WERI-Rb-1 (cell line): ENCODE results near the gene DDT.
"Not testable (repeated sequence)": the region's sequence is repeated elsewhere in the genome, so short reads cannot be mapped to it uniquely, and the experiment has no call there.

ENCODE experiments used
- DNase-seq: peaks from one replicate; pipeline ENCODE4 v3.0.0-alpha.2; 2020
- H3K27ac ChIP-seq: fragments of 250-450 bp; sonication (Bioruptor Pico); 2 replicates; pipeline ENCODE4 v1.5.1; 2020; ENCODE audit warnings: mild to moderate bottlenecking, moderate library complexity
- H3K27me3 ChIP-seq: fragments of 250-450 bp; sonication (Bioruptor Pico); 2 replicates; pipeline ENCODE4 v1.5.1; 2021; ENCODE audit warnings: mild to moderate bottlenecking, low read depth, moderate library complexity; ENCODE audit not compliant: insufficient read depth, severe bottlenecking
- H3K36me3 ChIP-seq: fragments of 250-450 bp; sonication (Bioruptor Pico); 2 replicates; pipeline ENCODE4 v1.5.1; 2020; ENCODE audit warnings: mild to moderate bottlenecking, moderate library complexity
- H3K4me3 ChIP-seq: 2 replicates; pipeline ENCODE4 v1.5.1; 2011; ENCODE audit warnings: low read depth, mild to moderate bottlenecking, control low read depth, low read length
- H3K9me3 ChIP-seq: fragments of 250-450 bp; sonication (Bioruptor Pico); 2 replicates; pipeline ENCODE4 v1.5.1; 2021; ENCODE audit warnings: mild to moderate bottlenecking, moderate library complexity; ENCODE audit not compliant: severe bottlenecking
- TF ChIP-seq, protein P1 (sequence below): IDR thresholded peaks from 2 replicates; pipeline ENCODE4 v1.5.1; 2011; ENCODE audit warnings: low read depth, mild to moderate bottlenecking, control low read depth, inconsistent platforms, low read length

Gene DDT

DNA sequence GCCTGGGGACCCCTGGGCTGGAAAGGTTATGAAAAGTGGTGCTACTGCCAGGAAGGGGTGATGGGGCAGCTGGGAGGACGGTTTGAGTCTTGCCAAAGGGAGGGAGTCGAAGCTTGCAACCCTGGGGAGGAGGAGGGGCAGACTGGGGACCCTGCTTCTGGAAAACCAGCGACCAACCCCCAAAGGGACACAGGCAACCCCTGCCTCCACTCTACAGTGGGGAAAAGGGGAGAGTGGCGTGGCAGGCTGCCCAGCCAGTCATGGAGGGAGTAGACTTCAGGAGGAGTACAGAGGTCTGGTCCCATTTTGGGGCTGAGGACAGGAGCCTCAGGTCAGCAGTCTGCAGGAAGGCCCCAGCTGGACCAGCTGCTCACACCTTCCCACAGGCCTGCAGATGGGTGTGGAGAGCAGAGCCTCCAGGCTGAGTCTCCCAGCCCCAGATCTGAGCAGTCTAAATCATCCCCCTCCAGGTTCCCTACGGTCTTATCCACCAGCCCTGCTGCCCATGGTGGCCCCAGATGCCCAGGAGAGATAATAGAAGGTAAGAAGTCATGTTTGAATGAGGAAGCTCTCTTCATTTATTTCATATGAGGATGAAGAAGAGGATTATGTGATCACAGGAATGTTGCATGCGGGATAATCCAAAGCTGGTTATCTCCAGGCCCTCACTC, 3.3 kb downstream of the DDT start:
- Histone ChIP-seq H3K36me3 (peaks cover 19% of the 10 kb centered on the region), H3K4me3 (no peak overlapping the region), H3K27me3 (no peaks in the 10 kb centered on the region), H3K9me3 (no peaks in the 10 kb centered on the region), H3K27ac (no peak overlapping the region)
- no peak for DNase-seq
- TF ChIP-seq, protein P1, sequence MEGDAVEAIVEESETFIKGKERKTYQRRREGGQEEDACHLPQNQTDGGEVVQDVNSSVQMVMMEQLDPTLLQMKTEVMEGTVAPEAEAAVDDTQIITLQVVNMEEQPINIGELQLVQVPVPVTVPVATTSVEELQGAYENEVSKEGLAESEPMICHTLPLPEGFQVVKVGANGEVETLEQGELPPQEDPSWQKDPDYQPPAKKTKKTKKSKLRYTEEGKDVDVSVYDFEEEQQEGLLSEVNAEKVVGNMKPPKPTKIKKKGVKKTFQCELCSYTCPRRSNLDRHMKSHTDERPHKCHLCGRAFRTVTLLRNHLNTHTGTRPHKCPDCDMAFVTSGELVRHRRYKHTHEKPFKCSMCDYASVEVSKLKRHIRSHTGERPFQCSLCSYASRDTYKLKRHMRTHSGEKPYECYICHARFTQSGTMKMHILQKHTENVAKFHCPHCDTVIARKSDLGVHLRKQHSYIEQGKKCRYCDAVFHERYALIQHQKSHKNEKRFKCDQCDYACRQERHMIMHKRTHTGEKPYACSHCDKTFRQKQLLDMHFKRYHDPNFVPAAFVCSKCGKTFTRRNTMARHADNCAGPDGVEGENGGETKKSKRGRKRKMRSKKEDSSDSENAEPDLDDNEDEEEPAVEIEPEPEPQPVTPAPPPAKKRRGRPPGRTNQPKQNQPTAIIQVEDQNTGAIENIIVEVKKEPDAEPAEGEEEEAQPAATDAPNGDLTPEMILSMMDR = no peak

DNA sequence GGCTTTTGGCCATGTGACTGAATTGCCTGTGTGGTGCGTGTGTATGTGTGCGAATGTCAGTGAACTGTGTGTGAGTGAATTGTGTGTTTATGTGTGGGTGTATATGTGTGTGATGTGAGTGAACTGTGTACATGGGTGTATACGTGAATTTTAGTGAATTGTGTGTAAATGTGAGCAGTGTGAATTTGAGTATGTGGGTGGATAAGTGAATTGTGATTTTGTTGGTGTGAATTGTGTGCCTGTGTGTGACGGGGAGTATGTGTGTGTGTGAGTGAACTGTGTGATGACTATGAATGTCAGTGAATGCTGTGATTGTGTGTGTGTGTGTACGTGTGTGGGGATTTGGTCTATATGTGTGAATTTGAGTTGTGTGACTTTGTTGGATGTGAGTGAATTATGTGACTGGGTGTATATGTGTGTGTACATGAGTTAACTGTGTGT, 4.0 kb downstream of the DDT start:
- TF ChIP-seq, protein P1 = no peak
- H3K27me3 ChIP-seq = no peaks in the 10 kb centered on the region
- H3K4me3 ChIP-seq = no peak overlapping the region
- H3K27ac ChIP-seq = no peak overlapping the region
- no peaks in the 10 kb centered on the region for H3K9me3 ChIP-seq
- DNase-seq = no peak
- peaks cover 19% of the 10 kb centered on the region for H3K36me3 ChIP-seq

DNA sequence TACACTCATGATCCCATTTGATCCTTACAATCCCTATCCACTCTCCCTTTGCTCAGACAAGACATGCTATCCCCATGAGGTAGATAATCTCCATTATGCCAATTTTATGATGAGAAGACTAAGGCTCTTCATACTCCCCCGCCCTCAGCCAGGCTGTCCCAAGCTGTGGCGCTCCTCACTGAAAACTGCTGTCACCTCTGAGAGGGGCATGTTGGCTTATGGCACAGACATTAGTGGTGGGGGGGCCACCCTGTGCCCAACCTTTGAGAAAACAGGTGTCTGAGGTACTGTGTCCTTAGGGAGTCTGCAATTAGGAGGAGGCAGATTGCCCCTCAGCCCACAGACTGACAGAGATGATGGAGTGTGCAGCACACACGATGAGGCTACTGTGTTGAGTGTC, 5.2 kb downstream of the DDT start:
- DNase-seq = no peak
- no peak overlapping the region for H3K4me3 ChIP-seq
- H3K27me3 ChIP-seq = no peaks in the 10 kb centered on the region
- peaks cover 19% of the 10 kb centered on the region for H3K36me3 ChIP-seq
- TF ChIP-seq, protein P1 = no peak
- H3K9me3 ChIP-seq = no peaks in the 10 kb centered on the region
- H3K27ac ChIP-seq = no peak overlapping the region

DNA sequence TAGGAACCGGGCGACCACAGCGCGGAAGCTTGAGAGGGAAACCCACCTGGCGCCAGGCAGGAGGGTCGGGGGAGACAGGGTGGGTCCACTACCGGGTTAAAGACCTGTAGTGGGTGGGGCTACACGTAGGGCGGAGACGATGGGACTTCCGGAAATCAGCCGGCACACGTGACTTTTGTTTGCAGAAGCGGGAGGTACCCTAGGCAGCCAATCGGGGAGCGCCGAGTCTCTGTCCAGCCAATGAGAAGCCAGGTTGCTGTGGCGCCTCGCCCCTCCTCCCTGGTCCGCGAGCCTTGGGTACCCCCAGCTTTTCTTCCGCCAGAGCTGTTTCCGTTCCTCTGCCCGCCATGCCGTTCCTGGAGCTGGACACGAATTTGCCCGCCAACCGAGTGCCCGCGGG, 7.7 kb downstream of the DDT start, which contains the start of gene DDTL:
DDTL (plus strand) TSS at position 321 of the 400 bp plus-strand sequence; CDS start at position 348, 27 bp downstream.
- H3K27ac ChIP-seq, H3K4me3 ChIP-seq, DNase-seq, H3K9me3 ChIP-seq, H3K27me3 ChIP-seq: not testable (repeated sequence)
- H3K36me3 ChIP-seq = peaks cover 19% of the 10 kb centered on the region

DNA sequence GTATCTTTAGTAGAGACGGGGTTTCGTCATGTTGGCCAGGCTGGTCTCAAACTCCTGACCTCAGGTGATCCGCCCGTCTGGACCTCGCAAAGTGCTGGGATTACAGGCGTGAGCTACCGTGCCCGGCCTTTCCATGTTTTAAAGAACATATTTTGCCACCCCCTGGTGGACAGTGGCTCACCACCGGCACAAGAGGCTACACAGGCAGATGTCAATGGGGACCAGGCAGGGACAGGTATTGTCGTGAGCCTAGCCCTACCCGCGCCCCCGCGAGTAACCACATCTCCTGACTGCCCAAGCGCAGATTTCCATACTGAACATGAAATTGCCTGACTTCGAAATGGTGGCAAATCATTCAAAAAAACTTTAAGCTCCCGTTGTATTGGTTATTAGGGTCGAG, 8.1 kb downstream of the DDT start:
- not testable (repeated sequence) for H3K9me3 ChIP-seq, DNase-seq, H3K27ac ChIP-seq, H3K4me3 ChIP-seq, H3K27me3 ChIP-seq
- H3K36me3 ChIP-seq = peaks cover 17% of the 10 kb centered on the region

DNA sequence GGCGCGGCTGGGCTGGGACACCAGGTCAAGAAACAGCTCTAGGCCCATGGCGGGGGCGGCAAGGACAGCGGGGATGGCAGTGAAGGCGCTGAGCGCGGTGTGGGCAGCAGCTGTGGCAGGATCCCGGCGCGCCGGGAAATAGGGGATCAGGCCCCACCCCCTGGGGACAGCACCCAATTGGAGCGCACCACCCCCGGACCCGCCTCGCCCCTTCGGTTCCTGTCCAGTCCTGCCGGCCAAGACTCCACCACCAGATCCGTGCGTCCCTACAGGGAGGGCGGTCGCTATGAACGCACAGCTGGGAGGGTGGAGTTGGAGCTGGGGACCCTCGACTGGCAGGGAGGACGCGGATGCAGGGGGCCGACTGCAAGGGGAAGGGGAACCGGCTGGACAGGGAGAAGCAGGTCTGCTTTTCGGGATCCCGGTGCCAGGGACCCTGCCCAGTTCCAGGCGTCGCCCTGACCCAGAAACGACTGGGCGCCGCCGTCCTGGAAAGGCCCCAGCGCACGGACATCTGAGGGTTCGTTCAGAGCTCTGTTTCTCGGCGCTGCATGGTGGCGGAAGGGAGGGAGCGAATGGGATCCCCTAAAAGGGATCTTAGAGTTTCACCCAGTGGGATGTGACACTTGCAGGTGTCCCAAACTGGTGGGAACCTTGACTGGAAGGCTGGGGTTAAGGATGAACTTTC, 13.0 kb downstream of the DDT start, which contains the start of gene GSTT2B:
GSTT2B (minus strand) TSS at position 112 of the 688 bp plus-strand sequence; CDS start at position 48, 64 bp downstream.
- not testable (repeated sequence) for H3K27ac ChIP-seq, H3K36me3 ChIP-seq, H3K4me3 ChIP-seq, H3K9me3 ChIP-seq, H3K27me3 ChIP-seq, DNase-seq

DNA sequence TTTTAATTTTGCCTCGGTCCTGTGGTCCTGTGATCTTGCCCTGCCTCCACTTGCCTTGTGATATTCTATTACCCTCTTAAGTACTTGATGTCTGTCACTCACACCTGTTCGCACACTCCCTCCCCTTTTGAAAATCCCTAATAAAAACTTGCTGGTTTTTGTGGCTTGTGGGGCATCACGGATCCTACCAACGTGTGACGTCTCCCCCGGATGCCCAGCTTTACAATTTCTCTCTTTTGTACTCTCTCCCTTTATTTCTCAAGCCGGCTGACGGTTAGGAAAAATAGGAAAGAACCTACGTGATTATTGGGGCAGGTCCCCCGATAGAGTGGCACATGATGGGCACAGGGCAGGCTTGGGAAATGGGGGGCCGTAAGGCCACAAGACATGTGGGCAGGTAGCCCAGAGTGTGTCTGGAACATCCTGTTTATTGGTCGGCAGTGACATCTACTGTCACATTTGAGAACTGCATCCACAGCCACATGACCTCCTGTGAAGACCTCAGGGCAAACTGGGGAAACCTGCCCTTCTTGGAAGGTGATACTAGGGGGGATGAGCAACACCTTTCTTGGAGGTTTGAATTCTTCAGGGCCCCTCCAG, 17.8 kb downstream of the DDT start:
- H3K36me3 ChIP-seq, H3K27ac ChIP-seq, H3K4me3 ChIP-seq, H3K9me3 ChIP-seq, H3K27me3 ChIP-seq: not testable (repeated sequence)
- peak; percentile 74 for DNase-seq
- TF ChIP-seq, protein P1 = peak; percentile 80

DNA sequence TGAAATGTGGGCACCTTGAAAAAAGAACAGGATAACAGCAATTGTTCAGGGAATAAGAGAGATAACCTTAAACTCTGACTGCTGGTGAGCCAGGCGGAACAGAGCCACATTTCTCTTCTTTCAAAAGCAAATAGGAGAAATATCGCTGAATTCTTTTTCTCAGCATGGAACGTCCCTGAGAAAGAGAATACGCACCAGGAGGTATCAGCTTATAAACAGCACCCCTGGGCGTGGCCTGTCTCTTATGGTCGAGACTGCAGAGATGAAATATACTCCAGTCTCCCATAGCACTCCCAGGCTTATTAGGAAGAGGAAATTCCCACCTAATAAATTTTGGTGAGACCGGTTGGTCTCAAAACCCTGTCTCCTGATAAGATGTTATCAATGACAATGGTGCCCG, 18.4 kb downstream of the DDT start:
- not testable (repeated sequence) for H3K9me3 ChIP-seq, H3K27me3 ChIP-seq, H3K27ac ChIP-seq, H3K36me3 ChIP-seq, H3K4me3 ChIP-seq, DNase-seq

DNA sequence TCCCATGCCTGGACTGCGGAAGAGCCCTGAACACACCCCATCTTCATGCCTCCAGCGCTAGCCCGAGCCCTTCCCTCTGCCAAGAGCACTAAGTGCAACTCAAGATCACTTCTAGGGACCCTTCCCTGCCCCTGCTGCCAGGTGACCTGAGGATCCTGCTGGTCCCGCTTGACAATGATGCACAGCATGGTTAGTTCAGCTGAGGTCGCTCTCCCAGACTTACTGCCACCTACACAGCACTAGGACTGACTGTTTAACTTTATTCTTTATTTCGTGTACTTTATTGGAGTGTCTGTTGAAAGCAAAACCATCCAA, 19.3 kb downstream of the DDT start:
- H3K36me3 ChIP-seq, H3K27me3 ChIP-seq, H3K4me3 ChIP-seq, H3K9me3 ChIP-seq, H3K27ac ChIP-seq: not testable (repeated sequence)
- peak; percentile 38 for DNase-seq
